ENCODE data around the gene ASPG.
A peak's percentile ranks its signal among the peaks of the same experiment; 100 is the strongest.

Gene ASPG

DNA sequence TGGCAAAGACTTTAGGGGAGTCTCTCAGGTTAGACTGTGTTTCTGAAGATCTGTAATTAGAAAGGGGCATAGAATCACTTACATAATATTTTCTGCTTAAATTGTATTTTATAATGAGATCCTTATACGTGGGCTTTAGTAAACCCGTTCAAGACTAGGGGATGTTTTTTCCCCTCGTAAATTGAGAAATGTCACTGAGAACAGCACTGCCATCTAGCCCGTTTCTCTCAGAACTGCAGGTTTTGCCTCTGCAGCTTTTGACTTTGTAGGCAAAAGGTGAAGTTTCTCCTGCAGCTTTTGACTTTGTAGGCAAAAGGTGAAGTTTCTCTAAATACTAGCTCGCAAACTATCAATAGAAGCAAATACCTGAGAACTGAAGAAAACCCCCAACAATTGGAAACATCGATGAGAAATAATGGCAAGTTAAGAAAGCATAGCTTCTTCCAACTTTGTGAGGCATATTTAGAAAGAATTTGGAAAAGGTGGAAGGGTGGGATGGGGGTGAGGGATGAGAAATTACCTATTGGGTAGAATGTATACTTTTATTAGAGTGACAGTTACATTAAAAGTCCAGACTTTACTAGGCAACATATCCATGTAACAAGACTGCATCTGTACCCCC lies 9.9 kb upstream of the ASPG start:
- no peak overlapping the region for H3K4me3 ChIP-seq (ENCODE audit: low read length)
- peak; percentile 39 for TF ChIP-seq CTCF (conservative IDR thresholded peaks at IDR 0.05; ENCODE audit: low read length)
- DNase-seq (ENCODE audit: low read depth) = no peak

GRCh38 chr14:104076743-104077142 lies 8.8 kb upstream of the ASPG start:
- no peak overlapping the region for H3K4me3 ChIP-seq (ENCODE audit: low read length)
- DNase-seq (ENCODE audit: low read depth) = no peak
- TF ChIP-seq CTCF (conservative IDR thresholded peaks at IDR 0.05; ENCODE audit: low read length) = no peak

DNA sequence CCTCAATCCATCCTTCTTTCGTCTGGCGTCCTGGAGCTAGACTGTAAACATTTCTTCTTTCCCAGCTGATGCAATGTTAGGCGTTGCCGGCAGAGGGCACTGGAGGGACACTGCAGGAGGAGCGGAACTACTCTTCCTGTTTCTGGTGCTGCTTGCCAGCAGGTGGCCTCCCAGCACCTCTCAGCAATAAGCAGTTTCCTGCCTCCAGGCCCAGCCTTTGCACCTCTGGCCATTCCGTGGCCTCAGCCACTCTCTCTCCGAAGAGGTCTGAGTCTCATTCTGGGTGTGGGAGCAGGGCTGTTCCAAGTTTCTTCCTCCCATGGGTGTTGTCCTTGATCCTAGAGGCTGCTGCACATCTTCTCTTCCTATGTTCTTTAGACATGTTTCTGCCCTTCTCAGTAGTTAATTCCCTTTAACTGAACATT lies 7.5 kb upstream of the ASPG start:
- peak; percentile 100 for TF ChIP-seq CTCF (conservative IDR thresholded peaks at IDR 0.05; ENCODE audit: low read length)
- peak; percentile 80 for DNase-seq (ENCODE audit: low read depth)
- H3K4me3 ChIP-seq (ENCODE audit: low read length) = no peak overlapping the region

GRCh38 chr14:104080376-104081260 lies 4.9 kb upstream of the ASPG start:
- H3K4me3 ChIP-seq (ENCODE audit: low read length) = no peak overlapping the region
- no peak for DNase-seq (ENCODE audit: low read depth)
- TF ChIP-seq CTCF (conservative IDR thresholded peaks at IDR 0.05; ENCODE audit: low read length) = no peak

DNA sequence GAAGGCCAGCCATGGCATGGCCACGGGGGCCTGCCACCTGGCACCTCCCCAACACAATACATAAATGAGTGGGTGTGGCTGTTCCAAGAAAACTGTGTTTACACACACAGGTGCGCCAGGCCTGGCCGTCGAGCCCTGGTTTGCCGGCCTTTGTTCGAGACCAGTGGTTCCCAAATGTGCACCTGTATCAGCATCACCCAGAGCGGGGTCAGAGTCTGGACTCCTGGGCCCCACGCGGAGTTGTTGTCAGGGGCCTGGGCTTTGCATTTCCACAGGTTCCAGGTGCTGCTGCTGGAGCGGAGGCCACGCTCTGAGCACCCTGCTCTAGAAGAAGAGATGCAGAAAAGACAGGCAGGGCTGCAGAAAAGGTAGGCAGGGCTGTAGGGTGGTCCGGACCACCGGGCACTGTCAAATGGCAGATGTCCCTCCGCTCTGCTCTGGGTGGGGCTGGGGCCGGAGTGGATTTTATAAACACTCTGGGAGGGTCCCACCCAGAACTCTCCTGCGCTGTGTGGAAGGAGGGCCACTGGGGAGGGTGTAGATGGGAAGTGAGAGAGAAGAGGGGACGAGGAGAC lies 4.2 kb upstream of the ASPG start:
- no peak overlapping the region for H3K4me3 ChIP-seq (ENCODE audit: low read length)
- TF ChIP-seq CTCF (conservative IDR thresholded peaks at IDR 0.05; ENCODE audit: low read length) = no peak
- DNase-seq (ENCODE audit: low read depth) = no peak

DNA sequence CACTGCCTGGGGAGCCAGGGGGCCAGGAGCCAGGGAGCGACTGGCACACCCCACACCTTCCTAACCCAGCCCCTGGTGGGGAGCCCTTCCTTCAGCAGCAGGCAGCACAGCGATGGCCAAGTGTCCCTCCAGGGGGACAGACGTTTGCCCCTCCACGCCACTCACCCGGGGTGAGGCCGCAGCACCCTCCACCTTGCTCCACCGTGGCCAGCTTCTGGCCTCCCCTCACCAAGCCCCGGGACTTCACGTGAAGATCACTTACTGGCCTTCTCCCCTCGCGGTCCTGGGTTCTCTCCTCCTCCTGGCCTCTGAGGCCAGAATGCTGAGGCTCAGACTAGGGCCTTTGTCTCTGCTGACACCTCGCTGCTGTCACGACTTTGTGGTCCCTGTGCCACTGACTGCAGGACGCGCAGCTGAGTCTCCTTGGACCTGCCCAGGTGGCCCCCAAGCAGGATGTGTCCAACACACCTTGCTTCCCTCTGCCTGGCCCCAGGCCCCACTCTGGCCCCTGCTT lies 3.5 kb upstream of the ASPG start:
- no peak for TF ChIP-seq CTCF (conservative IDR thresholded peaks at IDR 0.05; ENCODE audit: low read length)
- no peak for DNase-seq (ENCODE audit: low read depth)
- no peak overlapping the region for H3K4me3 ChIP-seq (ENCODE audit: low read length)

Measured in AG10803 (cell line).